Measurements from ENCODE around the gene CYTIP.
"Not testable (repeated sequence)": the region's sequence is repeated elsewhere in the genome, so short reads cannot be mapped to it uniquely, and the experiment has no call there.

The CYTIP gene

DNA sequence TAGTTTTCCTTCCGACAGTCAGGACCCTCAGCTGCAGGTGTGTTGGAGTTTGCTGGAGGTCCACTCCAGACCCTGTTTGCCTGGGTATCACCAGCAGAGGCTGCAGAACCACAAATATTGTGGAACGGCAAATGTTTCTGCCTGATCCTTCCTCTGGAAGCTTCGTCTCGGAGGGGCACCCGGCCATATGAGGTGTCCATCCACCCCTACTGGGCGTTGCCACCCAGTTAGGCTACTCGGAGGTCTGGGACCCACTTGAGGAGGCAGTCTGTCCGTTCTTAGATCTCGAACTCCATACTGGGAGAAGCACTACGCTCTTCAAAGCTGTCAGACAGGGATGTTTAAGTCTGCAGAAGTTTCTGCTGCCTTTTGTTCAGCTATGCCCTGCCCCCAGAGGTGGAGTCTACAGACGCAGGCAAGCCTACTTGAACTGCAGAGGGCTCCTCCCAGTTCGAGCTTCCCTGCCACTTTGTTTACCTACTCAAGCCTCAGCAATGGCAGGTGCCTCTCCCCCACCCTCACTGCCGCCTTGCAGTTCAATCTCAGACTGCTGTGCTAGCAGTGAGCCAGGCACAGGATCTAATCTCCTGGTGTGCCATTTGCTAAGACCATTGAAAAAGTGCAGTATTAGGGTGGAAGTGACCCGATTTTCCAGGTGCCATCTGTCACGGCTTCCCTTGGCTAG is 40.9 kb downstream of the CYTIP start:
- peak overlapping the region in 1 of 2 experiments; percentile 40 for H3K18ac ChIP-seq (ENCODE audit: low read depth in 1 of 2, low read length in 2 of 2)
- H2BK5ac ChIP-seq (ENCODE audit: low read depth, low read length, poor library complexity, severe bottlenecking); DNase-seq; H3K27me3 ChIP-seq (ENCODE audit: control insufficient read depth in 1 of 2, insufficient read depth in 1 of 2, low read length in 2 of 2); H4K8ac ChIP-seq (ENCODE audit: low read length); H3K23ac ChIP-seq (ENCODE audit: low read length in 2 of 2); H2BK15ac ChIP-seq (ENCODE audit: low read depth, poor library complexity, severe bottlenecking); H2BK12ac ChIP-seq (ENCODE audit: low read length in 2 of 2); H2AFZ ChIP-seq (ENCODE audit: low read depth, low read length); H3K14ac ChIP-seq (ENCODE audit: low read length in 2 of 2); H3K36me3 ChIP-seq (ENCODE audit: control insufficient read depth in 1 of 2, insufficient read depth in 2 of 2, low read depth in 1 of 2, low read length in 2 of 2); H2BK120ac ChIP-seq (ENCODE audit: low read depth, low read length); H3K4ac ChIP-seq (ENCODE audit: low read depth in 1 of 2, low read length in 2 of 2); H3K9me3 ChIP-seq (ENCODE audit: control insufficient read depth, low read length); H4K91ac ChIP-seq (ENCODE audit: low read length); H3K4me3 ChIP-seq (ENCODE audit: insufficient read depth in 1 of 2, low read depth in 1 of 2, low read length in 2 of 2); H2AK5ac ChIP-seq (ENCODE audit: low read length, severe bottlenecking); H3K79me1 ChIP-seq (replicated peaks; ENCODE audit: low read length, poor library complexity, severe bottlenecking); H3K4me2 ChIP-seq (ENCODE audit: low read length, poor library complexity, severe bottlenecking); H3K9ac ChIP-seq (ENCODE audit: low read length); H3K4me1 ChIP-seq (ENCODE audit: control insufficient read depth, insufficient read depth, low read depth, low read length); H3K27ac ChIP-seq (ENCODE audit: low read length, poor library complexity, severe bottlenecking): not testable (repeated sequence)
- 90% methylated on average over 15 of the region's 15 CpGs for WGBS

GRCh38 chr2:157395811-157396210 is 48.1 kb downstream of the CYTIP start:
- no peak overlapping the region for H2BK15ac ChIP-seq (ENCODE audit: low read depth, poor library complexity, severe bottlenecking)
- no peak overlapping the region for H3K18ac ChIP-seq (ENCODE audit: low read depth in 1 of 2, low read length in 2 of 2)
- whole genome bisulfite sequencing: 95% methylated on average over 2 of the region's 3 CpGs
- H3K27me3 ChIP-seq (ENCODE audit: control insufficient read depth in 1 of 2, insufficient read depth in 1 of 2, low read length in 2 of 2): no peaks in the 10 kb centered on the region
- H4K91ac ChIP-seq (ENCODE audit: low read length): no peak overlapping the region
- no peak overlapping the region for H3K27ac ChIP-seq (ENCODE audit: low read length, poor library complexity, severe bottlenecking)
- no peak overlapping the region for H2BK12ac ChIP-seq (ENCODE audit: low read length in 2 of 2)
- H3K9me3 ChIP-seq (ENCODE audit: control insufficient read depth, low read length): no peaks in the 10 kb centered on the region
- H3K4me2 ChIP-seq (ENCODE audit: low read length, poor library complexity, severe bottlenecking): no peak overlapping the region
- no peak for DNase-seq
- H3K4me3 ChIP-seq (ENCODE audit: insufficient read depth in 1 of 2, low read depth in 1 of 2, low read length in 2 of 2): no peak overlapping the region
- no peaks in the 10 kb centered on the region for H3K36me3 ChIP-seq (ENCODE audit: control insufficient read depth in 1 of 2, insufficient read depth in 2 of 2, low read depth in 1 of 2, low read length in 2 of 2)
- no peak overlapping the region for H3K14ac ChIP-seq (ENCODE audit: low read length in 2 of 2)
- H2AFZ ChIP-seq (ENCODE audit: low read depth, low read length): no peak overlapping the region
- H3K4ac ChIP-seq (ENCODE audit: low read depth in 1 of 2, low read length in 2 of 2): no peak overlapping the region
- H2AK5ac ChIP-seq (ENCODE audit: low read length, severe bottlenecking): no peak overlapping the region
- H2BK5ac ChIP-seq (ENCODE audit: low read depth, low read length, poor library complexity, severe bottlenecking): no peak overlapping the region
- no peak overlapping the region for H3K23ac ChIP-seq (ENCODE audit: low read length in 2 of 2)
- no peak overlapping the region for H4K8ac ChIP-seq (ENCODE audit: low read length)
- no peaks in the 10 kb centered on the region for H3K4me1 ChIP-seq (ENCODE audit: control insufficient read depth, insufficient read depth, low read depth, low read length)
- H2BK120ac ChIP-seq (ENCODE audit: low read depth, low read length): no peak overlapping the region
- no peaks in the 10 kb centered on the region for H3K79me1 ChIP-seq (replicated peaks; ENCODE audit: low read length, poor library complexity, severe bottlenecking)
- no peak overlapping the region for H3K9ac ChIP-seq (ENCODE audit: low read length)

- no peak overlapping the region for H2BK5ac ChIP-seq (ENCODE audit: low read depth, low read length, poor library complexity, severe bottlenecking)
- no peak overlapping the region for H2BK120ac ChIP-seq (ENCODE audit: low read depth, low read length)
- no peak overlapping the region for H3K14ac ChIP-seq (ENCODE audit: low read length in 2 of 2)
- no peak overlapping the region for H2BK15ac ChIP-seq (ENCODE audit: low read depth, poor library complexity, severe bottlenecking)
- H3K27ac ChIP-seq (ENCODE audit: low read length, poor library complexity, severe bottlenecking): no peak overlapping the region
- no peaks in the 10 kb centered on the region for H3K4me1 ChIP-seq (ENCODE audit: control insufficient read depth, insufficient read depth, low read depth, low read length)
- no peak overlapping the region for H3K4me3 ChIP-seq (ENCODE audit: insufficient read depth in 1 of 2, low read depth in 1 of 2, low read length in 2 of 2)
- H4K91ac ChIP-seq (ENCODE audit: low read length): no peak overlapping the region
- no peak overlapping the region for H4K8ac ChIP-seq (ENCODE audit: low read length)
- no peak overlapping the region for H3K9ac ChIP-seq (ENCODE audit: low read length)
- no peak overlapping the region for H3K23ac ChIP-seq (ENCODE audit: low read length in 2 of 2)
- no peak overlapping the region for H3K18ac ChIP-seq (ENCODE audit: low read depth in 1 of 2, low read length in 2 of 2)
- no peaks in the 10 kb centered on the region for H3K27me3 ChIP-seq (ENCODE audit: control insufficient read depth in 1 of 2, insufficient read depth in 1 of 2, low read length in 2 of 2)
- no peaks in the 10 kb centered on the region for H3K79me1 ChIP-seq (replicated peaks; ENCODE audit: low read length, poor library complexity, severe bottlenecking)
- H2BK12ac ChIP-seq (ENCODE audit: low read length in 2 of 2): no peak overlapping the region
- no peak overlapping the region for H3K4ac ChIP-seq (ENCODE audit: low read depth in 1 of 2, low read length in 2 of 2)
- H2AK5ac ChIP-seq (ENCODE audit: low read length, severe bottlenecking): no peak overlapping the region
- DNase-seq: no peak
- no peak overlapping the region for H2AFZ ChIP-seq (ENCODE audit: low read depth, low read length)
- 80% methylated on average over 1 of the region's 1 CpG for WGBS
- H3K4me2 ChIP-seq (ENCODE audit: low read length, poor library complexity, severe bottlenecking): no peak overlapping the region
- H3K9me3 ChIP-seq (ENCODE audit: control insufficient read depth, low read length): no peaks in the 10 kb centered on the region
- no peaks in the 10 kb centered on the region for H3K36me3 ChIP-seq (ENCODE audit: control insufficient read depth in 1 of 2, insufficient read depth in 2 of 2, low read depth in 1 of 2, low read length in 2 of 2)
Observed at GRCh38 chr2:157394928-157395327, 49.0 kb downstream of the CYTIP start.

GRCh38 chr2:157393348-157393747 is 50.5 kb downstream of the CYTIP start:
- Histone ChIP-seq H3K4me3 (ENCODE audit: insufficient read depth in 1 of 2, low read depth in 1 of 2, low read length in 2 of 2) (no peak overlapping the region), H2BK12ac (ENCODE audit: low read length in 2 of 2) (no peak overlapping the region), H2AK5ac (ENCODE audit: low read length, severe bottlenecking) (no peak overlapping the region), H3K4ac (ENCODE audit: low read depth in 1 of 2, low read length in 2 of 2) (no peak overlapping the region), H3K4me2 (ENCODE audit: low read length, poor library complexity, severe bottlenecking) (no peak overlapping the region), H3K27me3 (ENCODE audit: control insufficient read depth in 1 of 2, insufficient read depth in 1 of 2, low read length in 2 of 2) (no peaks in the 10 kb centered on the region), H3K4me1 (ENCODE audit: control insufficient read depth, insufficient read depth, low read depth, low read length) (no peaks in the 10 kb centered on the region), H3K9me3 (ENCODE audit: control insufficient read depth, low read length) (no peaks in the 10 kb centered on the region), H3K18ac (ENCODE audit: low read depth in 1 of 2, low read length in 2 of 2) (no peak overlapping the region), H3K9ac (ENCODE audit: low read length) (peak overlapping the region; percentile 67), H3K14ac (ENCODE audit: low read length in 2 of 2) (no peak overlapping the region), H4K91ac (ENCODE audit: low read length) (no peak overlapping the region), H3K27ac (ENCODE audit: low read length, poor library complexity, severe bottlenecking) (no peak overlapping the region), H4K8ac (ENCODE audit: low read length) (no peak overlapping the region), H3K79me1 (replicated peaks; ENCODE audit: low read length, poor library complexity, severe bottlenecking) (no peaks in the 10 kb centered on the region), H3K36me3 (ENCODE audit: control insufficient read depth in 1 of 2, insufficient read depth in 2 of 2, low read depth in 1 of 2, low read length in 2 of 2) (no peaks in the 10 kb centered on the region), H2BK5ac (ENCODE audit: low read depth, low read length, poor library complexity, severe bottlenecking) (no peak overlapping the region), H2BK15ac (ENCODE audit: low read depth, poor library complexity, severe bottlenecking) (no peak overlapping the region), H2BK120ac (ENCODE audit: low read depth, low read length) (no peak overlapping the region), H3K23ac (ENCODE audit: low read length in 2 of 2) (no peak overlapping the region), H2AFZ (ENCODE audit: low read depth, low read length) (no peak overlapping the region)
- DNase-seq: no peak
- WGBS: 76% methylated on average over 2 of the region's 3 CpGs

Measured in mesenchymal stem cell (in vitro differentiated cells and primary cell).